Smooth muscle cell (in vitro differentiated cells): ENCODE results near the gene LIPE. TPM values are rescaled to one million over a fixed set of nuclear protein-coding genes. Genes with fewer than 3 reads are reported as not detected.

Experiments
- DNase-seq: peaks from one replicate; lab custom pipeline; 2025; ENCODE audit not compliant: unreplicated experiment; lab: John Stamatoyannopoulos, UW
- H2AFZ ChIP-seq: fragments of 200-600 bp; sonication (generic); 2 replicates; pipeline ENCODE4 v1.6.0; 2016; ENCODE audit warnings: antibody characterized with exemption, low read depth, mild to moderate bottlenecking
- H3F3A ChIP-seq: fragments of 200-600 bp; sonication (generic); 2 replicates; pipeline ENCODE4 v1.6.0; 2017; ENCODE audit warnings: antibody characterized with exemption, low read depth
- H3K27ac ChIP-seq: fragments of 200-600 bp; sonication (generic); 2 replicates; pipeline ENCODE4 v1.5.1; 2016; ENCODE audit warnings: low read depth, mild to moderate bottlenecking
- H3K27me3 ChIP-seq: fragments of 200-600 bp; sonication (generic); 2 replicates; pipeline ENCODE4 v1.6.1; 2016; ENCODE audit warnings: low read depth, mild to moderate bottlenecking
- H3K36me3 ChIP-seq: fragments of 200-600 bp; sonication (generic); 2 replicates; pipeline ENCODE4 v1.5.1; 2016; ENCODE audit warnings: low read depth
- H3K4me1 ChIP-seq: fragments of 200-600 bp; sonication (generic); 2 replicates; pipeline ENCODE4 v1.5.1; 2016; ENCODE audit warnings: low read depth
- H3K4me2 ChIP-seq: fragments of 200-600 bp; sonication (generic); 2 replicates; pipeline ENCODE4 v1.6.0; 2016; ENCODE audit warnings: mild to moderate bottlenecking
- H3K4me3 ChIP-seq: fragments of 200-600 bp; sonication (generic); 2 replicates; pipeline ENCODE4 v1.5.1; 2016; ENCODE audit warnings: mild to moderate bottlenecking
- H3K79me2 ChIP-seq: fragments of 200-600 bp; sonication (generic); 2 replicates; pipeline ENCODE4 v1.6.0; 2016; ENCODE audit warnings: low read depth, mild to moderate bottlenecking
- H3K9ac ChIP-seq: fragments of 200-600 bp; sonication (generic); 2 replicates; pipeline ENCODE4 v1.6.0; 2016; ENCODE audit warnings: low read depth
- H3K9me3 ChIP-seq: fragments of 200-600 bp; sonication (generic); replicated peaks from 2 replicates; pipeline ENCODE4 v1.5.1; 2016; ENCODE audit warnings: low read depth
- H4K20me1 ChIP-seq: fragments of 200-600 bp; sonication (generic); 2 replicates; pipeline ENCODE4 v1.6.0; 2016; ENCODE audit warnings: low read depth
- CTCF ChIP-seq: fragments of 200-600 bp; sonication (generic); IDR thresholded peaks from 2 replicates; pipeline ENCODE4 v1.5.1; 2017; ENCODE audit warnings: borderline replicate concordance, mild to moderate bottlenecking, antibody characterized with exemption; ENCODE audit not compliant: insufficient read depth, poor library complexity, severe bottlenecking
- WGBS: methylation state at CpG from one replicate; pipeline ENCODE4 v1.1.7; 2016; ENCODE audit warnings: low lambda C conversion rate; 5-methylcytosine and 5-hydroxymethylcytosine counted together
- polyA plus RNA-seq: library from polyadenylated mRNA; unstranded; fragments of >200 nt; fragmentation: Nextera tagmentation; extraction: Ambion mirVana; gene quantifications from 2 replicates; pipeline ENCODE4 v1.2.1, GENCODE V29; 2016
- total RNA-seq: library from RNA; depleted of rRNA; stranded (reverse); fragments of >200 nt; gene quantifications from 2 replicates; pipeline ENCODE4 v1.2.3, GENCODE V29; 2014

The LIPE gene
- total and polyA plus RNA-seq, 2 experiments from 2014 or later, result 8.4 to 9.2 TPM

GRCh38 chr19:42409477-42409876 lies 17.7 kb downstream of the LIPE start:
- 92% methylated on average over 6 of the region's 6 CpGs for WGBS
- no peak for TF ChIP-seq CTCF
- H3K36me3 ChIP-seq, result no peaks in the 10 kb centered on the region

GRCh38 chr19:42407816-42408175 lies 19.4 kb downstream of the LIPE start:
- Histone ChIP-seq H3K4me3 (no peak overlapping the region), H3K79me2 (no peaks in the 10 kb centered on the region), H3K4me1 (no peaks in the 10 kb centered on the region), H3K4me2 (no peak overlapping the region), H3K9ac (no peak overlapping the region), H2AFZ (no peak overlapping the region), H3K36me3 (no peaks in the 10 kb centered on the region), H3K27ac (no peak overlapping the region), H4K20me1 (no peaks in the 10 kb centered on the region), H3K27me3 (no peaks in the 10 kb centered on the region), H3F3A (no peaks in the 10 kb centered on the region), H3K9me3 (no peaks in the 10 kb centered on the region)
- 98% methylated on average over 10 of the region's 10 CpGs for WGBS
- TF ChIP-seq CTCF, result no peak
- no peak for DNase-seq

More at GRCh38 chr19:42409477-42409876, 17.7 kb downstream of the LIPE start:
- no peaks in the 10 kb centered on the region for H3K4me1 ChIP-seq
- no peaks in the 10 kb centered on the region for H4K20me1 ChIP-seq
- H3K79me2 ChIP-seq, result no peaks in the 10 kb centered on the region
- no peak overlapping the region for H3K27ac ChIP-seq
- no peak for DNase-seq
- no peaks in the 10 kb centered on the region for H3K9me3 ChIP-seq
- H3K4me2 ChIP-seq, result no peak overlapping the region
- H3F3A ChIP-seq, result no peaks in the 10 kb centered on the region
- H2AFZ ChIP-seq, result no peak overlapping the region
- no peak overlapping the region for H3K4me3 ChIP-seq
- no peak overlapping the region for H3K9ac ChIP-seq
- H3K27me3 ChIP-seq, result no peaks in the 10 kb centered on the region

GRCh38 chr19:42407085-42407815 lies 19.9 kb downstream of the LIPE start:
- H3F3A ChIP-seq, result no peaks in the 10 kb centered on the region
- no peak overlapping the region for H3K4me3 ChIP-seq
- H3K9ac ChIP-seq, result no peak overlapping the region
- no peaks in the 10 kb centered on the region for H3K27me3 ChIP-seq
- no peak overlapping the region for H3K4me2 ChIP-seq
- H3K4me1 ChIP-seq, result no peaks in the 10 kb centered on the region
- H2AFZ ChIP-seq, result no peak overlapping the region
- H3K27ac ChIP-seq, result no peak overlapping the region
- no peak for TF ChIP-seq CTCF
- H3K79me2 ChIP-seq, result no peaks in the 10 kb centered on the region
- WGBS, result 95% methylated on average over 21 of the region's 30 CpGs
- DNase-seq, result no peak
- no peaks in the 10 kb centered on the region for H3K36me3 ChIP-seq
- H3K9me3 ChIP-seq, result no peaks in the 10 kb centered on the region
- H4K20me1 ChIP-seq, result no peaks in the 10 kb centered on the region

GRCh38 chr19:42406111-42406510 lies 21.1 kb downstream of the LIPE start:
- no peaks in the 10 kb centered on the region for H4K20me1 ChIP-seq
- H2AFZ ChIP-seq, result no peak overlapping the region
- no peak overlapping the region for H3K9ac ChIP-seq
- no peaks in the 10 kb centered on the region for H3K27me3 ChIP-seq
- no peaks in the 10 kb centered on the region for H3K9me3 ChIP-seq
- no peak overlapping the region for H3K4me3 ChIP-seq
- H3K36me3 ChIP-seq, result no peaks in the 10 kb centered on the region
- TF ChIP-seq CTCF, result no peak
- DNase-seq, result no peak
- no peak overlapping the region for H3K4me2 ChIP-seq
- no peaks in the 10 kb centered on the region for H3F3A ChIP-seq
- H3K4me1 ChIP-seq, result no peaks in the 10 kb centered on the region
- no peak overlapping the region for H3K27ac ChIP-seq
- 93% methylated on average over 11 of the region's 11 CpGs for WGBS
- H3K79me2 ChIP-seq, result no peaks in the 10 kb centered on the region
